Adrenal gland (tissue), 5 donors: ENCODE results near the gene ANKRD16.

Source experiments
- CTCF ChIP-seq, 6 experiments: fragments of 450-650 bp in 4 of 6; fragments of 200-600 bp in 2 of 6; sonication (generic) in 1 of 6; IDR thresholded peaks; 1 replicate in 5 of 6; 2 replicates in 1 of 6; pipeline versions ENCODE4 v1.5.1 to v1.8.0; 2016 to 2021; ENCODE audit warnings: antibody characterized with exemption in 6 of 6, mild to moderate bottlenecking in 2 of 6, moderate library complexity in 1 of 6
- POLR2A ChIP-seq, 2 donors: fragments of 450-650 bp; IDR thresholded peaks; one replicate each; pipeline ENCODE4 v1.6.1; 2017; ENCODE audit warnings: antibody characterized with exemption in 2 of 2, mild to moderate bottlenecking in 2 of 2, moderate library complexity in 1 of 2
- donor health status: DM: no; HTN: no; CAD: no.

- no peak for TF ChIP-seq CTCF (IDR thresholded peaks at IDR 0.05)
- no peak for TF ChIP-seq POLR2A (IDR thresholded peaks at IDR 0.05)
Observed at GRCh38 chr10:5882961-5883360, 6.7 kb downstream of the ANKRD16 start.
